ENCODE data around the gene MALAT1.
"Not testable (repeated sequence)": the region's sequence is repeated elsewhere in the genome, so short reads cannot be mapped to it uniquely, and the experiment has no call there.

MALAT1 gene

GRCh38 chr11:65499713-65500386 is 1.0 kb downstream of the MALAT1 start:
- DNase-seq: no peak

- peak; percentile 49 for DNase-seq
These were observed 1.7 kb downstream of the MALAT1 start for GRCh38 chr11:65500387-65501185.

GRCh38 chr11:65501186-65501471 is 2.3 kb downstream of the MALAT1 start:
- no peak for DNase-seq

GRCh38 chr11:65501472-65502273 is 2.8 kb downstream of the MALAT1 start:
- no peak for DNase-seq

GRCh38 chr11:65502274-65502554 is 3.4 kb downstream of the MALAT1 start:
- DNase-seq: no peak

- no peak for DNase-seq
These were observed 3.9 kb downstream of the MALAT1 start for GRCh38 chr11:65502555-65503367.

GRCh38 chr11:65503368-65503948 is 4.6 kb downstream of the MALAT1 start:
- no peak for DNase-seq

GRCh38 chr11:65503949-65504673 is 5.3 kb downstream of the MALAT1 start:
- no peak for DNase-seq

- no peak for DNase-seq
These were observed 6.0 kb downstream of the MALAT1 start for GRCh38 chr11:65504674-65505465.

- DNase-seq: no peak
These were observed 6.8 kb downstream of the MALAT1 start for GRCh38 chr11:65505466-65506289.

- DNase-seq: no peak
These were observed 7.5 kb downstream of the MALAT1 start for GRCh38 chr11:65506290-65506771.

- peak; percentile 55 for DNase-seq
These were observed 8.1 kb downstream of the MALAT1 start for GRCh38 chr11:65506772-65507505.

- DNase-seq: not testable (repeated sequence)
These were observed 13.5 kb downstream of the MALAT1 start for GRCh38 chr11:65512311-65512710.

- DNase-seq: no peak
These were observed 17.5 kb downstream of the MALAT1 start for GRCh38 chr11:65516135-65516968.

- DNase-seq: not testable (repeated sequence)
These were observed 20.2 kb downstream of the MALAT1 start for GRCh38 chr11:65518941-65519549.

GRCh38 chr11:65521777-65522521 is 23.1 kb downstream of the MALAT1 start:
- DNase-seq: not testable (repeated sequence)

All from MV-4-11 (cell line).